ENCODE results near the gene NSUN3. TPM values are rescaled to one million over a fixed set of nuclear protein-coding genes. Genes with fewer than 3 reads are reported as not detected.

The NSUN3 gene
- total RNA-seq, 1 donor from 2014 or later, result 25.1 TPM

Other genes starting within 250 kb of the NSUN3 start
- gene PROS1, start 89.2 kb upstream of the NSUN3 start, total RNA-seq, result 27.0 TPM
- 10.2 TPM for gene ARL13B, start 82.9 kb upstream of the NSUN3 start, total RNA-seq
- 4.1 TPM for gene STX19, start 34.5 kb upstream of the NSUN3 start, total RNA-seq
- gene DHFR2, start 145 bp upstream of the NSUN3 start, total RNA-seq, result 5.3 TPM

Data from skin of body (tissue), 1 donor.